Measurements from ENCODE around the gene TIAM1.
A peak's percentile ranks its signal among the peaks of the same experiment; 100 is the strongest.

Gene TIAM1

GRCh38 chr21:31372471-31372765, 28.4 kb upstream of the TIAM1 start:
- no peak overlapping the region for H2AK5ac ChIP-seq (ENCODE audit: low read depth, low read length)
- H3K14ac ChIP-seq (ENCODE audit: low read length), result no peak overlapping the region
- no peak overlapping the region for H3K27ac ChIP-seq (replicated peaks; ENCODE audit: low read length)
- no peak for DNase-seq (ENCODE audit: low spot score)
- no peak overlapping the region for H2BK15ac ChIP-seq (ENCODE audit: low read length)
- no peaks in the 10 kb centered on the region for H3K9me3 ChIP-seq (replicated peaks in 1 of 2; ENCODE audit: control insufficient read depth in 2 of 2, insufficient read depth in 1 of 2, low read depth in 1 of 2, low read length in 2 of 2)
- H3K4me1 ChIP-seq (ENCODE audit: control insufficient read depth in 2 of 2, insufficient read depth in 1 of 2, low read depth in 1 of 2, low read length in 2 of 2), result peaks cover 2 to 10% of the 10 kb centered on the region in 2 donors
- no CpG with 5 or more reads among the region's 3 CpGs for WGBS, 2 donors (ENCODE audit: extremely low coverage in 2 of 2, insufficient read length in 2 of 2, insufficient replicate concordance in 1 of 2)
- H3K23ac ChIP-seq (ENCODE audit: low read depth, low read length, poor library complexity), result no peak overlapping the region
- no peak overlapping the region for H3K4me3 ChIP-seq (ENCODE audit: low read length in 2 of 2)
- no peak overlapping the region for H2BK5ac ChIP-seq (ENCODE audit: low read length)
- H3K18ac ChIP-seq (ENCODE audit: low read length), result no peak overlapping the region
- no peak overlapping the region for H2AFZ ChIP-seq (ENCODE audit: low read length)
- no peaks in the 10 kb centered on the region for H3K27me3 ChIP-seq (ENCODE audit: control insufficient read depth in 3 of 3, insufficient read depth in 3 of 3, low read depth in 1 of 3, low read length in 3 of 3)
- no peak overlapping the region for H3K4ac ChIP-seq (ENCODE audit: low read length)
- H2BK120ac ChIP-seq (ENCODE audit: low read depth, low read length), result no peak overlapping the region
- no peak overlapping the region for H4K91ac ChIP-seq (ENCODE audit: low read depth, low read length, poor library complexity)
- no peak overlapping the region for H4K8ac ChIP-seq (ENCODE audit: low read depth, low read length)
- H2BK12ac ChIP-seq (ENCODE audit: low read length), result no peak overlapping the region
- H3K36me3 ChIP-seq (replicated peaks in 1 of 2; ENCODE audit: control insufficient read depth in 2 of 2, insufficient read depth in 2 of 2, low read length in 2 of 2), result no peaks in the 10 kb centered on the region
- no peak overlapping the region for H3K4me2 ChIP-seq (ENCODE audit: insufficient read depth, low read length, poor library complexity, severe bottlenecking)
- H3K79me1 ChIP-seq (ENCODE audit: low read depth, low read length), result no peaks in the 10 kb centered on the region
- no peak overlapping the region for H3K9ac ChIP-seq (ENCODE audit: low read depth, low read length, poor library complexity)

GRCh38 chr21:31371715-31372470, 27.8 kb upstream of the TIAM1 start:
- no peak overlapping the region for H2BK15ac ChIP-seq (ENCODE audit: low read length)

GRCh38 chr21:31370893-31371544, 27.0 kb upstream of the TIAM1 start:
- DNase-seq (ENCODE audit: low spot score), result no peak
- H3K4me3 ChIP-seq (ENCODE audit: low read length in 2 of 2), result no peak overlapping the region
- no peak overlapping the region for H2BK120ac ChIP-seq (ENCODE audit: low read depth, low read length)
- no peak overlapping the region for H2BK15ac ChIP-seq (ENCODE audit: low read length)
- H3K4me1 ChIP-seq (ENCODE audit: control insufficient read depth in 2 of 2, insufficient read depth in 1 of 2, low read depth in 1 of 2, low read length in 2 of 2), result peaks cover 2 to 11% of the 10 kb centered on the region in 2 donors
- H3K27ac ChIP-seq (replicated peaks; ENCODE audit: low read length), result no peak overlapping the region
- peak overlapping the region; percentile 80 for H3K18ac ChIP-seq (ENCODE audit: low read length)
- H3K4me2 ChIP-seq (ENCODE audit: insufficient read depth, low read length, poor library complexity, severe bottlenecking), result no peak overlapping the region
- no peak overlapping the region for H3K4ac ChIP-seq (ENCODE audit: low read length)
- no CpG with 5 or more reads among the region's 5 CpGs for WGBS, 2 donors (ENCODE audit: extremely low coverage in 2 of 2, insufficient read length in 2 of 2, insufficient replicate concordance in 1 of 2)
- H4K8ac ChIP-seq (ENCODE audit: low read depth, low read length), result no peak overlapping the region
- H3K9ac ChIP-seq (ENCODE audit: low read depth, low read length, poor library complexity), result no peak overlapping the region
- H2AK5ac ChIP-seq (ENCODE audit: low read depth, low read length), result no peak overlapping the region
- no peak overlapping the region for H2BK5ac ChIP-seq (ENCODE audit: low read length)
- no peaks in the 10 kb centered on the region for H3K79me1 ChIP-seq (ENCODE audit: low read depth, low read length)
- no peak overlapping the region for H2AFZ ChIP-seq (ENCODE audit: low read length)
- no peak overlapping the region for H2BK12ac ChIP-seq (ENCODE audit: low read length)
- H3K23ac ChIP-seq (ENCODE audit: low read depth, low read length, poor library complexity), result no peak overlapping the region
- H3K9me3 ChIP-seq (replicated peaks in 1 of 2; ENCODE audit: control insufficient read depth in 2 of 2, insufficient read depth in 1 of 2, low read depth in 1 of 2, low read length in 2 of 2), result no peaks in the 10 kb centered on the region
- no peak overlapping the region for H3K14ac ChIP-seq (ENCODE audit: low read length)
- no peaks in the 10 kb centered on the region for H3K36me3 ChIP-seq (replicated peaks in 1 of 2; ENCODE audit: control insufficient read depth in 2 of 2, insufficient read depth in 2 of 2, low read length in 2 of 2)
- H3K27me3 ChIP-seq (ENCODE audit: control insufficient read depth in 3 of 3, insufficient read depth in 3 of 3, low read depth in 1 of 3, low read length in 3 of 3), result no peaks in the 10 kb centered on the region
- no peak overlapping the region for H4K91ac ChIP-seq (ENCODE audit: low read depth, low read length, poor library complexity)

More at GRCh38 chr21:31371715-31372470, 27.8 kb upstream of the TIAM1 start:
- H4K91ac ChIP-seq (ENCODE audit: low read depth, low read length, poor library complexity), result no peak overlapping the region
- no peaks in the 10 kb centered on the region for H3K9me3 ChIP-seq (replicated peaks in 1 of 2; ENCODE audit: control insufficient read depth in 2 of 2, insufficient read depth in 1 of 2, low read depth in 1 of 2, low read length in 2 of 2)
- H4K8ac ChIP-seq (ENCODE audit: low read depth, low read length), result no peak overlapping the region
- WGBS, 2 donors (ENCODE audit: extremely low coverage in 2 of 2, insufficient read length in 2 of 2, insufficient replicate concordance in 1 of 2), result no CpG with 5 or more reads among the region's 6 CpGs
- no peak for DNase-seq (ENCODE audit: low spot score)
- no peak overlapping the region for H2BK120ac ChIP-seq (ENCODE audit: low read depth, low read length)
- peaks cover 2 to 11% of the 10 kb centered on the region in 2 donors for H3K4me1 ChIP-seq (ENCODE audit: control insufficient read depth in 2 of 2, insufficient read depth in 1 of 2, low read depth in 1 of 2, low read length in 2 of 2)
- H3K4me3 ChIP-seq (ENCODE audit: low read length in 2 of 2), result no peak overlapping the region
- H2AFZ ChIP-seq (ENCODE audit: low read length), result no peak overlapping the region
- H3K36me3 ChIP-seq (replicated peaks in 1 of 2; ENCODE audit: control insufficient read depth in 2 of 2, insufficient read depth in 2 of 2, low read length in 2 of 2), result no peaks in the 10 kb centered on the region
- no peak overlapping the region for H3K18ac ChIP-seq (ENCODE audit: low read length)
- H3K27me3 ChIP-seq (ENCODE audit: control insufficient read depth in 3 of 3, insufficient read depth in 3 of 3, low read depth in 1 of 3, low read length in 3 of 3), result no peaks in the 10 kb centered on the region
- no peak overlapping the region for H3K14ac ChIP-seq (ENCODE audit: low read length)
- no peaks in the 10 kb centered on the region for H3K79me1 ChIP-seq (ENCODE audit: low read depth, low read length)
- no peak overlapping the region for H2BK5ac ChIP-seq (ENCODE audit: low read length)
- H3K9ac ChIP-seq (ENCODE audit: low read depth, low read length, poor library complexity), result no peak overlapping the region
- no peak overlapping the region for H2BK12ac ChIP-seq (ENCODE audit: low read length)
- H3K4me2 ChIP-seq (ENCODE audit: insufficient read depth, low read length, poor library complexity, severe bottlenecking), result no peak overlapping the region
- no peak overlapping the region for H3K27ac ChIP-seq (replicated peaks; ENCODE audit: low read length)
- no peak overlapping the region for H2AK5ac ChIP-seq (ENCODE audit: low read depth, low read length)
- H3K4ac ChIP-seq (ENCODE audit: low read length), result no peak overlapping the region
- H3K23ac ChIP-seq (ENCODE audit: low read depth, low read length, poor library complexity), result no peak overlapping the region

GRCh38 chr21:31370281-31370892, 26.3 kb upstream of the TIAM1 start:
- H3K18ac ChIP-seq (ENCODE audit: low read length), result peak overlapping the region; percentile 80
- H3K9ac ChIP-seq (ENCODE audit: low read depth, low read length, poor library complexity), result no peak overlapping the region
- no peak overlapping the region for H4K8ac ChIP-seq (ENCODE audit: low read depth, low read length)
- no peak overlapping the region for H3K23ac ChIP-seq (ENCODE audit: low read depth, low read length, poor library complexity)
- no peak overlapping the region for H2AFZ ChIP-seq (ENCODE audit: low read length)
- H3K4me1 ChIP-seq (ENCODE audit: control insufficient read depth in 2 of 2, insufficient read depth in 1 of 2, low read depth in 1 of 2, low read length in 2 of 2), result peaks cover 2 to 11% of the 10 kb centered on the region in 2 donors
- H3K4ac ChIP-seq (ENCODE audit: low read length), result no peak overlapping the region
- no CpG with 5 or more reads among the region's 4 CpGs for WGBS, 2 donors (ENCODE audit: extremely low coverage in 2 of 2, insufficient read length in 2 of 2, insufficient replicate concordance in 1 of 2)
- H2BK120ac ChIP-seq (ENCODE audit: low read depth, low read length), result no peak overlapping the region
- H3K27me3 ChIP-seq (ENCODE audit: control insufficient read depth in 3 of 3, insufficient read depth in 3 of 3, low read depth in 1 of 3, low read length in 3 of 3), result no peaks in the 10 kb centered on the region
- H3K79me1 ChIP-seq (ENCODE audit: low read depth, low read length), result no peaks in the 10 kb centered on the region
- H3K27ac ChIP-seq (replicated peaks; ENCODE audit: low read length), result no peak overlapping the region
- no peak overlapping the region for H4K91ac ChIP-seq (ENCODE audit: low read depth, low read length, poor library complexity)
- no peak overlapping the region for H3K4me3 ChIP-seq (ENCODE audit: low read length in 2 of 2)
- H3K36me3 ChIP-seq (replicated peaks in 1 of 2; ENCODE audit: control insufficient read depth in 2 of 2, insufficient read depth in 2 of 2, low read length in 2 of 2), result no peaks in the 10 kb centered on the region
- DNase-seq (ENCODE audit: low spot score), result no peak
- no peak overlapping the region for H2AK5ac ChIP-seq (ENCODE audit: low read depth, low read length)
- H3K9me3 ChIP-seq (replicated peaks in 1 of 2; ENCODE audit: control insufficient read depth in 2 of 2, insufficient read depth in 1 of 2, low read depth in 1 of 2, low read length in 2 of 2), result no peaks in the 10 kb centered on the region
- no peak overlapping the region for H2BK15ac ChIP-seq (ENCODE audit: low read length)
- no peak overlapping the region for H3K14ac ChIP-seq (ENCODE audit: low read length)
- no peak overlapping the region for H3K4me2 ChIP-seq (ENCODE audit: insufficient read depth, low read length, poor library complexity, severe bottlenecking)
- H2BK5ac ChIP-seq (ENCODE audit: low read length), result no peak overlapping the region
- H2BK12ac ChIP-seq (ENCODE audit: low read length), result no peak overlapping the region
